Measurements from ENCODE around the gene CHRM1.

DNA sequence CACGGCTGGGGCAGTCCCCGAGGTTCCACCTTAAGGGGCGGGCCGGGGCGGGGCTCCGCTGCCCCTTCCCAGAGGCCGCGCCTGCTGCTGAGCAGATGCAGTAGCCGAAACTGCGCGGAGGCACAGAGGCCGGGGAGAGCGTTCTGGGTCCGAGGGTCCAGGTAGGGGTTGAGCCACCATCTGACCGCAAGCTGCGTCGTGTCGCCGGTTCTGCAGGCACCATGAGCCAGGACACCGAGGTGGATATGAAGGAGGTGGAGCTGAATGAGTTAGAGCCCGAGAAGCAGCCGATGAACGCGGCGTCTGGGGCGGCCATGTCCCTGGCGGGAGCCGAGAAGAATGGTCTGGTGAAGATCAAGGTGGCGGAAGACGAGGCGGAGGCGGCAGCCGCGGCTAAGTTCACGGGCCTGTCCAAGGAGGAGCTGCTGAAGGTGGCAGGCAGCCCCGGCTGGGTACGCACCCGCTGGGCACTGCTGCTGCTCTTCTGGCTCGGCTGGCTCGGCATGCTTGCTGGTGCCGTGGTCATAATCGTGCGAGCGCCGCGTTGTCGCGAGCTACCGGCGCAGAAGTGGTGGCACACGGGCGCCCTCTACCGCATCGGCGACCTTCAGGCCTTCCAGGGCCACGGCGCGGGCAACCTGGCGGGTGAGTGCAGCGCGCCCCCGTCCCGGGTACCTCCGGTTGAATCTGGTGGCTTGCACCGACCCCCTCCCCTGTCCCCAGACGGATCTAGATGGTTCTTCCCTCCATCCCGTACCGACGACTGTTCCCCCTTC lies 40.2 kb downstream of the CHRM1 start, which contains the start of gene SLC3A2:
- TF ChIP-seq, protein P1, sequence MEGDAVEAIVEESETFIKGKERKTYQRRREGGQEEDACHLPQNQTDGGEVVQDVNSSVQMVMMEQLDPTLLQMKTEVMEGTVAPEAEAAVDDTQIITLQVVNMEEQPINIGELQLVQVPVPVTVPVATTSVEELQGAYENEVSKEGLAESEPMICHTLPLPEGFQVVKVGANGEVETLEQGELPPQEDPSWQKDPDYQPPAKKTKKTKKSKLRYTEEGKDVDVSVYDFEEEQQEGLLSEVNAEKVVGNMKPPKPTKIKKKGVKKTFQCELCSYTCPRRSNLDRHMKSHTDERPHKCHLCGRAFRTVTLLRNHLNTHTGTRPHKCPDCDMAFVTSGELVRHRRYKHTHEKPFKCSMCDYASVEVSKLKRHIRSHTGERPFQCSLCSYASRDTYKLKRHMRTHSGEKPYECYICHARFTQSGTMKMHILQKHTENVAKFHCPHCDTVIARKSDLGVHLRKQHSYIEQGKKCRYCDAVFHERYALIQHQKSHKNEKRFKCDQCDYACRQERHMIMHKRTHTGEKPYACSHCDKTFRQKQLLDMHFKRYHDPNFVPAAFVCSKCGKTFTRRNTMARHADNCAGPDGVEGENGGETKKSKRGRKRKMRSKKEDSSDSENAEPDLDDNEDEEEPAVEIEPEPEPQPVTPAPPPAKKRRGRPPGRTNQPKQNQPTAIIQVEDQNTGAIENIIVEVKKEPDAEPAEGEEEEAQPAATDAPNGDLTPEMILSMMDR (conservative IDR thresholded peaks at IDR 0.05; ENCODE audit: low read depth, low read length), result peak; percentile 81
- TF ChIP-seq EZH2 (IDR thresholded peaks at IDR 0.05; ENCODE audit: low read length, unreplicated experiment), result no peak
